ENCODE results near the gene CPXM2.

DNA sequence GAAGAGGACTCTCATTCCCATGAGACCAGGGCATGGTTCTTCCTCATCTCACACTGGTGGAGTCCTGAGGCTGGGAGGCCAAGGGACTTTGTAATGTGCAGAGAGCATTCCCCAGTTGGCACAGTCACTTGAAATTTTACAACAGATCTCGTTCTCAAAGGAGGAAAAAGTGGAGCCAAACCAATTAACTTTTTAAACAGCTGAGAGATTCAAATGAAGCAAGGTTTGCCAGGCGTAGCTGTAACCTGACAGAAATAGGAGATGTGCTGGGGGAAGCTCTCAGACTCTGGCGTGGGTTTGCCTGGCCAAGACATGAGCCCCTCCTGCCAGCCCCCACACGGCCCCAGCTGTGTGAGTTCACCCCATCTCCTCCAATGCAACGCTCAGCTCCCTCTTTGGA lies 12.0 kb upstream of the CPXM2 start:
- TF ChIP-seq EZH2phosphoT487 (conservative IDR thresholded peaks at IDR 0.05; ENCODE audit: low read length), result no peak
- TF ChIP-seq, protein P1, sequence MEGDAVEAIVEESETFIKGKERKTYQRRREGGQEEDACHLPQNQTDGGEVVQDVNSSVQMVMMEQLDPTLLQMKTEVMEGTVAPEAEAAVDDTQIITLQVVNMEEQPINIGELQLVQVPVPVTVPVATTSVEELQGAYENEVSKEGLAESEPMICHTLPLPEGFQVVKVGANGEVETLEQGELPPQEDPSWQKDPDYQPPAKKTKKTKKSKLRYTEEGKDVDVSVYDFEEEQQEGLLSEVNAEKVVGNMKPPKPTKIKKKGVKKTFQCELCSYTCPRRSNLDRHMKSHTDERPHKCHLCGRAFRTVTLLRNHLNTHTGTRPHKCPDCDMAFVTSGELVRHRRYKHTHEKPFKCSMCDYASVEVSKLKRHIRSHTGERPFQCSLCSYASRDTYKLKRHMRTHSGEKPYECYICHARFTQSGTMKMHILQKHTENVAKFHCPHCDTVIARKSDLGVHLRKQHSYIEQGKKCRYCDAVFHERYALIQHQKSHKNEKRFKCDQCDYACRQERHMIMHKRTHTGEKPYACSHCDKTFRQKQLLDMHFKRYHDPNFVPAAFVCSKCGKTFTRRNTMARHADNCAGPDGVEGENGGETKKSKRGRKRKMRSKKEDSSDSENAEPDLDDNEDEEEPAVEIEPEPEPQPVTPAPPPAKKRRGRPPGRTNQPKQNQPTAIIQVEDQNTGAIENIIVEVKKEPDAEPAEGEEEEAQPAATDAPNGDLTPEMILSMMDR (IDR thresholded peaks at IDR 0.05; ENCODE audit: insufficient read depth, low read length, poor library complexity, severe bottlenecking), result no peak

All from SU-DHL-6 (cell line).